OCI-LY3 (cell line): ENCODE measurements around the gene PLIN5.
"Not testable (repeated sequence)": the region's sequence is repeated elsewhere in the genome, so short reads cannot be mapped to it uniquely, and the experiment has no call there.

Experiments
- H2AFZ ChIP-seq: fragments of 200-600, 300-600 bp; shearing (Covaris generic); 2 replicates; pipeline ENCODE4 v1.6.0; 2014; ENCODE audit warnings: antibody characterized with exemption, low read depth, low read length
- H3K27ac ChIP-seq: fragments of 200-600, 300-600 bp; sonication (generic); 2 replicates; pipeline ENCODE4 v1.5.1; 2014; ENCODE audit warnings: mild to moderate bottlenecking, low read length, moderate library complexity, mixed read lengths
- H3K27me3 ChIP-seq: fragments of 200-600, 300-600 bp; sonication (generic); 2 replicates; pipeline ENCODE4 v1.6.1; 2014; ENCODE audit warnings: low read depth, low read length, mixed read lengths
- H3K36me3 ChIP-seq: fragments of 200-600, 300-600 bp; sonication (generic); replicated peaks from 2 replicates; pipeline ENCODE3; 2014; ENCODE audit warnings: low read depth, low read length, mixed read lengths
- H3K4me1 ChIP-seq: fragments of 300-600, 200-600 bp; sonication (generic); 2 replicates; pipeline ENCODE4 v1.6.1; 2014; ENCODE audit warnings: low read length, mixed read lengths
- H3K4me2 ChIP-seq: fragments of 200-600, 300-600 bp; sonication (generic); 2 replicates; pipeline ENCODE4 v1.6.1; 2014; ENCODE audit warnings: low read length, mixed read lengths
- H3K4me3 ChIP-seq: fragments of 300-600, 200-600 bp; sonication (generic); 2 replicates; pipeline ENCODE4 v1.5.1; 2014; ENCODE audit warnings: antibody characterized with exemption, mild to moderate bottlenecking, low read length, moderate library complexity
- H3K79me2 ChIP-seq: fragments of 300-600, 200-600 bp; shearing (Covaris generic); 2 replicates; pipeline ENCODE4 v1.6.1; 2014; ENCODE audit warnings: mild to moderate bottlenecking, low read length, mixed read lengths
- H3K9ac ChIP-seq: fragments of 300-600, 200-600 bp; shearing (Covaris generic); 2 replicates; pipeline ENCODE4 v1.6.0; 2014; ENCODE audit warnings: mild to moderate bottlenecking, low read length, moderate library complexity
- H3K9me3 ChIP-seq: fragments of 200-600, 300-600 bp; shearing (Covaris generic); 2 replicates; pipeline ENCODE4 v1.6.1; 2014; ENCODE audit warnings: low read length, mixed read lengths; ENCODE audit not compliant: insufficient read depth
- H4K20me1 ChIP-seq: fragments of 200-600, 300-600 bp; sonication (generic); 2 replicates; pipeline ENCODE4 v1.6.1; 2016; ENCODE audit warnings: low read length, mixed read lengths; ENCODE audit not compliant: insufficient read depth
- EZH2phosphoT487 ChIP-seq: fragments of 200-600 bp; shearing (Covaris generic); IDR thresholded peaks from 2 replicates; pipeline ENCODE4 v1.6.1; 2018; ENCODE audit warnings: antibody characterized with exemption, mixed run types, low read depth
- TF ChIP-seq, protein P1 (sequence below): fragments of 200-600, 300-600 bp; sonication (generic); IDR thresholded peaks from 2 replicates; pipeline ENCODE4 v1.5.1; 2014; ENCODE audit warnings: antibody characterized with exemption, low read length, low read depth

PLIN5 gene

DNA sequence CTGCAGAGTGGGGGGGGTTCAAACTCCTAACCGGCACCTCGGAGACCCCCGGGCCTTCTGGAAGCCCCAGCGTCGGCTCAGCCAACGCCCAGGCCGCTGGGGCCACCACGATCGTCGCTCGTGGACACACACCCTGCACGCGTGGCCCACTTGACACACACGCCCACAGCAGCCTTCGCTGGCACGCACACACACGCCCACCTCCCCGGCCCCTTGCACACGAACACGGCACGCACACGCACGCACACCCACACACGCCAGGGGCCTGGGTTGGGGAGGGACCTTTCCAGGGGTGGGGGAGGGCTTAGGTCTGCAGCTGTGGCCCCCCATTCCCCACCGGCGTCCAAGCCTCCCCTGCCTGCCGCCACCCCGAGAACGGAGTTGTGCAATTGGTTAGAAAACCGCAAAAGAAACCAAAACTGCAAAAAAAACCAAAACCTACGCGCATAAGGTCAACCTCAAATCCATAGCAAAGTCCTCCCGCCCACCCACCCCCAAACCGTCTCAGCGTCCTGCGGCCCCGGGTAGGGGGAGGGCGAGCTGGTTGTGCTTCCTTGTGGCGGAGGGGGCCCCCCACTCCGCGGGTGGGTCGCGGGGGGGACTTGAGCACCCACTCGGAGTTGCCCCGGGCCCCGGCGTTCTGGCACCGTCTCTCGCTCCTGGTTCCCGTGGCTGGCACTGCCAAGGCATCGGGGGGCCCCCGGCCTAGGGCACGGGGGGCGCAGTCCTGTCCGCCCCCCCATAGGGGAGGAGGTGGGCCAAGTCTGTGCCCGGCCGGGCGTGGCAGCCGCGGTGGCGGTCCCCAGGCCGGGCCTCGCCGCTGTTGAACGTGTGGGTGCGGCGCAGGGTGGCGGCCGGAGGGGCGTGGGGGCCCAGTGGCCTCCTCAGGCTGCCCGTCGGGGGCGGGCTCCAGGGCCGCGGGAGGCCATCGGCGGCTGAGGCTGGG, 8.1 kb upstream of the PLIN5 start:
- no peaks in the 10 kb centered on the region for H3K79me2 ChIP-seq
- no peak overlapping the region for H3K9ac ChIP-seq
- no peak overlapping the region for H3K27ac ChIP-seq
- H3K9me3 ChIP-seq: no peaks in the 10 kb centered on the region
- peaks cover 5% of the 10 kb centered on the region for H3K36me3 ChIP-seq
- H3K4me2 ChIP-seq: peak overlapping the region; percentile 51
- no peaks in the 10 kb centered on the region for H3K27me3 ChIP-seq
- no peak overlapping the region for H3K4me3 ChIP-seq
- H2AFZ ChIP-seq: no peak overlapping the region
- peaks cover 29% of the 10 kb centered on the region for H3K4me1 ChIP-seq
- H4K20me1 ChIP-seq: no peaks in the 10 kb centered on the region
- no peak for TF ChIP-seq EZH2phosphoT487
- TF ChIP-seq, protein P1, sequence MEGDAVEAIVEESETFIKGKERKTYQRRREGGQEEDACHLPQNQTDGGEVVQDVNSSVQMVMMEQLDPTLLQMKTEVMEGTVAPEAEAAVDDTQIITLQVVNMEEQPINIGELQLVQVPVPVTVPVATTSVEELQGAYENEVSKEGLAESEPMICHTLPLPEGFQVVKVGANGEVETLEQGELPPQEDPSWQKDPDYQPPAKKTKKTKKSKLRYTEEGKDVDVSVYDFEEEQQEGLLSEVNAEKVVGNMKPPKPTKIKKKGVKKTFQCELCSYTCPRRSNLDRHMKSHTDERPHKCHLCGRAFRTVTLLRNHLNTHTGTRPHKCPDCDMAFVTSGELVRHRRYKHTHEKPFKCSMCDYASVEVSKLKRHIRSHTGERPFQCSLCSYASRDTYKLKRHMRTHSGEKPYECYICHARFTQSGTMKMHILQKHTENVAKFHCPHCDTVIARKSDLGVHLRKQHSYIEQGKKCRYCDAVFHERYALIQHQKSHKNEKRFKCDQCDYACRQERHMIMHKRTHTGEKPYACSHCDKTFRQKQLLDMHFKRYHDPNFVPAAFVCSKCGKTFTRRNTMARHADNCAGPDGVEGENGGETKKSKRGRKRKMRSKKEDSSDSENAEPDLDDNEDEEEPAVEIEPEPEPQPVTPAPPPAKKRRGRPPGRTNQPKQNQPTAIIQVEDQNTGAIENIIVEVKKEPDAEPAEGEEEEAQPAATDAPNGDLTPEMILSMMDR: no peak

DNA sequence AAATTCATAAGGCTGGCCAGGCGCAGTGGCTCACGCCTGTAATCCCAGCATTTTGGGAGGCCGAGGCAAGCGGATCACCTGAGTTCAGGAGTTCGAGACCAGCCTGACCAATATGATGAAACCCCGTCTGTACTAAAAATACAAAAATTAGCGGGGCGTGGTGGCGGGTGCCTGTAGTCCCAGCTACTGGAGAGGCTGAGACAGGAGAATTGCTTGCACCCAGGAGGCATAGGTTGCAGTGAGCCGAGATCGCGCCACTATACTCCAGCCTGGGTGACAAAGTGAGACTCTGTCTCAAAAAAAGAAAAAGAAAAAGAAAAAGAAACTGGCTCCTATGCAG, 6.8 kb upstream of the PLIN5 start:
- not testable (repeated sequence) for H3K36me3 ChIP-seq, H3K9ac ChIP-seq, H3K4me2 ChIP-seq, H4K20me1 ChIP-seq, H3K27me3 ChIP-seq, H3K79me2 ChIP-seq, H3K9me3 ChIP-seq, H3K4me3 ChIP-seq, H2AFZ ChIP-seq, H3K27ac ChIP-seq
- H3K4me1 ChIP-seq: peaks cover 29% of the 10 kb centered on the region

DNA sequence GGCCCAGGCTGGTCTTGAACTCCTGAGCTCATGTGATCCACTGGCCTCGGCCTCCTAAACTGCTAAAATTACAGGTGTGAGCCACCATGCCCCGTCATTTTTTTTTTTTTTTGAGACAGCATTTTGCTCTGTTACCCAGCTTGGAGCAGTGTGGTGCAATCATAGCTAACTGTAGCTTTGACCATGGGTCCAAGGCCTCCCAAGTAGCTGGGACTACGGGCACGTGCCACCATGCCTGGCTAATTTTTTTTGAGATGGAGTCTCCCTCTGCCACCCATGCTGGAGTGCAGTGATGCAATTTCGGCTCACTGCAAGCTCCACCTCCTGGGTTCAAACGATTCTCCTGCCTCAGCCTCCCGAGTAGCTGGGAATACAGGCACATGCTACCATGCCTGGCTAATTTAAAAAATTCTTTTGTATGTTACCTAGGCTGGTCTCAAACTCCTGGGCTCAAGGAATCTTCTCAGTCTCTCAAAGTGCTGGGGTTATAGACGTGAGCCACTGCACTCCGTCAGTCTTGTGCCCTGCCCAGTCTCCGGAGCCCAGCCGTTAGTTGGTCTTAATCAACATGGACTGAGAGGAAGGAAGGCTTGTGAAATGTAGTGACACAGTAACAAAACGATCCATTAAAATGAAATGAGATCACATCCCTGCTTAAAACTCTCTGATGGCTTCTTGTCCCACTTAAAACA, 6.2 kb upstream of the PLIN5 start:
- Histone ChIP-seq H3K79me2 (no peaks in the 10 kb centered on the region), H4K20me1 (no peaks in the 10 kb centered on the region), H3K9me3 (no peaks in the 10 kb centered on the region), H3K36me3 (no peaks in the 10 kb centered on the region), H3K9ac (no peak overlapping the region), H3K4me3 (no peak overlapping the region), H3K27ac (no peak overlapping the region), H3K4me2 (no peak overlapping the region), H3K4me1 (peaks cover 29% of the 10 kb centered on the region), H3K27me3 (no peaks in the 10 kb centered on the region), H2AFZ (no peak overlapping the region)
- TF ChIP-seq, protein P1: no peak
- TF ChIP-seq EZH2phosphoT487: no peak

DNA sequence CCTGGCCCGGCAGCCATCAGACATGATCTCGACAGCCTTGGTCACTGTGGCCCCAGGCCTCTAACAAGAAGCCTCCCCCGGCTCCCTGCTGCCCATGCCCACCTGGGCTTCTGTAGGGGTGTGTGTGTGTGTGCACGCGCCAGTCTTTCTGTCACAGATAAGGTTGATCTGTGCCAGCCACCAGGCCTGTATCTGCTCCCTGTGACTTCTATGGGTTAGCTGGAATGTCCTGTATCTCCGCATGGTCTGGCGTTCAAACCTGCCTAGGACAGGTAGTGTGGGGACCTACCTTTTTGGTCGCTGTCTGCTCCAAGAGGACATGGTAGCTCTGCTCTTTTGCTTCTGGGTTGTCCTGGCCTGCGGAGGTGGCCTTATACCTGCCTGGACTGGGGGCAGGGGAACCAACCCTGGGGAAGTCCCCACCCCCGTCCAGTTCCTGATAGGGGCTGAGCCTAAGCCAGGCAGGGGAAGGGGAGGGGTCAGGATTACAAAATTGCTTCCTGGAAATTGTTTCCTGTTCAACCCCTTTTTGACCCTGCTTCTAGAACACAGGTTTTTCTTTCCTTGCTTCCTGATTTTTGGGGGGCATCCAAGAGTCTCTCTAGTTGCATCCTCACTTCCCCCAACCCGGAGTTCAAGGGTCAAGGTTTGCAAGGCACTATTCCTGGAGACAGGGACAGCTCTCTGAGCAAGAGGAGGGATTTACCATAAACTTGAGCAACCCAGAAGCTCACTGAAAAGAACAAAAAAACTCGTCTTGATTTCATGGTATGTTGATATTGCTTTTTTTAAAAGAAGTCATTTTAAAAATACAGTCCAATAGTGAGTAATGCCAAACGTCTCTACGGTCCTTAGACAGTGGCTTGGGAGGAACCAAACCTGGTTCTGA, 4.9 kb upstream of the PLIN5 start, which contains the start of gene LRG1:
LRG1 (minus strand) TSS at position 344 of the 889 bp plus-strand sequence; CDS start at position 321, 23 bp downstream.
- Histone ChIP-seq H3K4me1 (peaks cover 29% of the 10 kb centered on the region), H3K27ac (peak within 1 kb of the TSS; percentile 12), H3K4me2 (peak within 1 kb of the TSS; percentile 83), H4K20me1 (no peaks in the 10 kb centered on the region), H3K27me3 (no peaks in the 10 kb centered on the region), H3K9ac (peak within 1 kb of the TSS; percentile 66), H3K36me3 (no peaks in the 10 kb centered on the region), H3K4me3 (peak within 1 kb of the TSS; percentile 79), H3K9me3 (no peaks in the 10 kb centered on the region), H3K79me2 (no peaks in the 10 kb centered on the region), H2AFZ (peak within 1 kb of the TSS; percentile 25; the same call in 1 of the 2 replicates)
- TF ChIP-seq, protein P1: no peak
- no peak for TF ChIP-seq EZH2phosphoT487
